ENCODE measurements around the gene BACE2.
A peak's percentile ranks its signal among the peaks of the same experiment; 100 is the strongest.
"Not testable (repeated sequence)": the region's sequence is repeated elsewhere in the genome, so short reads cannot be mapped to it uniquely, and the experiment has no call there.

BACE2 gene

DNA sequence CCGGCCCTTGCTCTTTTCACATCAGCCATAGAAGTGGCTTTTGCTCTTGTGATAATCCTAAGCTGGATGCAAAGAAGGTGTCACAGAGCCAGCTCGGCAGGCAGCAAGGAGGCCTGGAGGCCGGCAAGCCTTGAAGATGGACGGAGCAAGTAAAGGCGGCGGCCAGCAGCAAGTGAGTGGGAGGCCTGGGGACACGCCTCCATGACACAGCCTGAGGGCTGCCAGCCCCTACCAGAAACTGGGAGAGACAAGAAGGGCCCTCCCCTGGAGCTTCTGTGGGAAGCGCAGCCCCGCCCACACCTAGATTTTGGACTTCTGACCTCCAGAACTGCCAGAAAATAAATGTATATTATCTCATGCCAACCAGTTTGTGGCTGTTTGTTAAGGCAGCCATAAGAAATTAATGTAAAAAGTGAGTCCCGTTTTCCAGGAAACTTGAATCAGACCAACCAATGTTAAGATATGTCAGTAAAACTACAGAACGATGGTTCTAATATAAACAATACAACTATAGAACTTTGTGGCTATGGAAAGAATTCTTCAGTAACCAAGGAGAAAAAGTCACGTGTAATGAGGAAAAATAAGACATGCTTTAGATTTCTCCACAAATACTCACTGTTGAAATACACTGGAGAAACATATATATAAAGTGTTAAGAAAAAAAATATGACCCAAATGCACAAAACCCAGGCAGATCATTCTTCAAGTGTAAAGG lies 49.9 kb downstream of the BACE2 start:
- DNase-seq, result peak; percentile 67

DNA sequence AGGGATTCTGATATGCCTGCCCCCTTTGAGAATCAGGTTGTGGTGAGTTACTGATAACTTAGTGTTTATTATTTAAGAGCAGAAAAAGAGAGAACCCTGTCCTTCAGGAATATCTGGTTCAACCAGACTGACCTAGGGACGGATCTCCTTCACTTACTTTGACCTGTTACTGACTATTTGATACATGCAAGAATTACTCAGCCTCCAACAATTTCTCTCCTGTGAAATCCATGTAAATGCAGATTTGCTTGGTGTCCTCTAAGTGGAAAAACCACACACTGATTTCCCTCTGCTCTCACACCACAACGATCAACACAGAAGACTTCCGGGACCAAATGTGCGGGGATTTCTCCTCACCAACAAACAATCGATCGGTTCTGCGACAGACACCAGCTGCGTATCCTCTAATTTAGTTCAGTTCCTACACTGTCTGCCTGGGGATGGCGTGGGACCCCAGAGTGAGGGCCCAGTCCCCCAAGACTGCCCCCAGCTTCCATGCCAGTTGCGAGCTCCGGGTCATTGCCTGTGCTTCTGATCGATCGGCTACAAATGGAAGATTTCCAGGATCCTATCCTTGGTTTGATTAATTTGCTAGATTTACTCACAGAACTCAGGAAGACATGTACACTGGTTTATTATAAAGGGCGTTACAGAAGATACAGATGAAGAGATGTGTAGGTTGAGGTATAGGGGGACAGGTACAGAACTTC lies 51.7 kb downstream of the BACE2 start:
- DNase-seq, result no peak

DNA sequence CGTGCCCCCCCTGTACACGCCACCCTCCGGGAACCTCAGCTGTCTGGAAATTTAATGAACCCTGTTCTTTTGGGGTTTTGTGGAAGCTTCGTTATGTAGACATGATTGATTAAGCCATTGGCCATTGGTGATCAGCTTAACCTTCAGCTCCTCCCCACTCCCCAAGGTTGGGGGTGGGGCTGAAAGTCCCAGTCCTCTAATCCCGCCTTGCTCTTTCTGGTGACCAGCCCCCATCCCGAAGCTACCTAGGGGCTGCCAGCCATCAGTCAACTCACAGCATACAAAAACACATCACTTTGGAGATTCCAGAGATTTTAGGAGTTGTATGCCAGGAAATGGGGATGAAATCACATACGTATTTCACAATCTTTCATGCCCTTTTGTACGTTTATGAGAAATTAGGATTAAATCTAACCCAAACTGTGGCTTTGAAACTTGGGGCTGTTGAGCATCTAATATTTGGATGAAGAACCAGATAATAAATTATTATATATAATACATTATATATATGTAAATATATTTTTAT lies 52.3 kb downstream of the BACE2 start:
- peak; percentile 26 for DNase-seq

DNA sequence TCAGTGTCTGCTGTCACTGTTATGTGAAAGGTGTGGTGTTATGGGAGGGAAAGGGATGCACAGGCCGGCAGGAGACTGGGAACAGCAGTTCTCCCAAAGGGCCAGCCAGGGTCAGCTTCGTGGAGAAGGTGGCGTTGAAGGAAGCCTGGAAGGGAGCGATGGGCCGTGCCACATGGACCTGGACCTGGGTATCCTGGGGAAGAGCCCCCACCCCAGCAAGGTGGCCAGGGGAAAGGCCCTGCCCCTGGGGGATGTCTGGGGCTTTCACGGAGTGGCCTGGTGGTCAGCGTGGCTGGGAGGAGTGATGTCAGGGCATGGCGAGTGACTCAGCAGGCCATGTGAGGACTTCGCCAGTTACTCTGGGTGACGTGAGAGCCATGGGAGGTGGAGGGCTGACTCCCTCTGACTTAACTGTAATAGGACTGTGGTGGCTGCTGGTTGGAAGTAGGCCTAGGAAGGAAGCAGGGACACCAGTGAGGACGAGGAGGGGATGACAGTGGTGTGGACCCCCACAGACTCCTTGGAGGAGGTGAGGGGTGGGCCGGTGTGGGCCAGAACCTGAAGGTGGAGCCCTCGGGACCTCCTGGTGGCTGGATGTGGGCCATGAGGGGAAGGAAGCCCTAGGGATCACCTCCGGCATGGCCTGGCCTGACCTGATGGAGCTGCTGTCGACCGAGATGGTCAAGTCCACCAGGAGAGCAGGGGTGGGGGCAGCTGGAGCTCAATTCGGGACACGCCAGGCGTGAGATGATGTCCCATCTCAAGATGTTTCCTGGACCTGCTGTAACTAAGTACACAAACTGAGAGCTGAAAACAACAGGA lies 54.5 kb downstream of the BACE2 start:
- DNase-seq, result no peak

DNA sequence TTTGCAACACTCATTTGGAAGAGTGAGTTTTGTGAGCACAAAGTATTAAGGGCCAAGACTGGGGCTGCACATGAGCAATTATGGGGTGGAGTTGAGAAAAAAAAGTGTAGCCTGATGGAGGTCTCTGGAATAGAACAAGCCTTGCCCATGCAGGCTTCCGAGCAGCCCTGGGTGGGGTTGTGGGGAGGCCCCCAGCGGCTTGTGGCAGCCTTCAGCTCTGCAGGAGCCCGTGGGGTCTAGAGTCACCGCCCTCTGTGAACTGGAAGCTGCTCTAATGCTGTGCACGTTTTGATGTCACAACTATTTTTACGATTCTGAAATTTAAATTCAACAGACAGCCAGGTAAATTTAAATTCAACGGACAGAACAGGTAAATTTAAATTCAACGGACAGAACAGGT lies 58.9 kb downstream of the BACE2 start:
- DNase-seq, result no peak

DNA sequence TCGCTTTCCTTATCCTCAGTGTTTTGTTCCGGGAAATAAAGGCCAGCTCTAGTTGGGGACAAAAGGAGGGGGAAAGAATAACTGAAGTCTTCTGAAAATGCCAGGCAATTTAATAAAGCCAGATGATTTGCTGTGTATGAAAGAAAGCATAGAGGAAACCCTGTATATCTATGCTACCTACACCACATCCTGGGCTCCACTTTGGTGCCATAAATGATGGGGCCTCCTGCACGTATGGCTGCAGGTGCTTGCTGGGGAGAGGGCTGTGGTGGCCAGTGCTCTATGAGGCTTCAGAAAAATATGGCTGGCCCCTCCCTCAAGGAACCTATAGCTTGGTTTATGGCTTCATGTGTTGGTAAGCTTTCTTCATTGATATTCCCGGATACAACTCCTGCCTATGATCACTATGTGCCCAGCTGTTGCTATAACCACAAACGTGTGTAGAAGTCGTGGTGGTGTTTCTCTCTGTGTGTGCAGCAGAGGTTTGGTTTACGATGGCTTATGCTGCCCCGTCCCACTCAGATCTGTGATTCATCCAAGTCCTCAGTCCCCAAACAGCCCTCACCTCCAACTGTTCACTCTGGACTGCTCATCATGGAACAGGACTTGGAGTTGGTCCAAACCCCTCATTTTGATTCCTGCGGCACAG lies 59.5 kb downstream of the BACE2 start:
- no peak for DNase-seq

DNA sequence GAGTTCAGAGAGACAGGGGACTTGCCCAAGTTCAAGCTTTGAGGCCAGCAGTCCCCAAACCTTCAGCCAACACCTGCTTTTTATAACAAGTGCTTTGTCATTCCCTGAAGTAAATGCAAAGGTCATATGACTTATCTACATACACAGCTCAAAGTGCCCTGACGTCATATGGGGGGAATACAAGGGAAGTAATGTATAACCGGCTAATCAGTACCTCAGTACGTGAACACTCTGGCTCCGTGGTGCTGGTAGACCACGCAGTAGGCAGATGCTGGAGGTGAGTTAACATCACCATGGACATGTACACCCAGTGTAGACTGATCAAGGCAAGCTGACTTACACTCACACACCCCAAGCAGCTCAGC lies 60.0 kb downstream of the BACE2 start:
- DNase-seq, result no peak

DNA sequence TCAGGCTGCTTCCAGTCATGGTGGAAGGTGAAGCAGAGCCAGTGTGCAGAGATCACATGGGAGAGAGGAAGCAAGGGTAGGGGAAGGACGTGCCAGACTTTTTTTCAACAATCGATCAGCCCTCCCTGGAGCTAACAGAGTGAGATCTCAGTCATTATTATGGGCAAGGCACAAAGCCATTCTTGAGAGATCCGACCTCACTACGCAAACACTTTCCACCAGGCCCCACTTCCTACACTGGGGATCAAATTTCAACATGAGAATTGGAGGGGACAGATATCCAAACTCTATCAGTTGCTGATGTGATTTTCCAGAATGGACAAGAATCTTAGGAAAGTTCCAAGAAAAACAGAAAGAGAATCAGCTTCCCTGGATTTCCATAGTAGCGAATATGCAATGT lies 60.5 kb downstream of the BACE2 start:
- no peak for DNase-seq

DNA sequence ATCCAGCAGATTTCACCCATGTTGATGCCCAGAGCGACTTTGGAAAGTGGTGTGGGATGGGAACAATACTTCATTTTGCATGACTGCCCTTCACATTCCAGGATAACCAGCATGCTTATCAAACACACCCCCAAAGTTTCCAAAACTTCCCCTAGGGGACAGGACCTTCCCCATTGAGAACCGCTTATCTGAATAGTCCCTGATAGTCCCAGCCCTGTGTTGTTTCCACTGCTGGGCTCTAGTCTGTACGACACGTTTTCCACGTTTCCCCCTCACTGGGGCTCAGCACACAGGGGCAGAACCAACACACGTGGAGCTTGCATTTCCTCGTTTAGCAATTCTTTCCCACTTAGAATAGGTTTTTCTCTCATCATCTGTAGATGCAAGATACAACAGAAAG lies 61.0 kb downstream of the BACE2 start:
- DNase-seq, result no peak

DNA sequence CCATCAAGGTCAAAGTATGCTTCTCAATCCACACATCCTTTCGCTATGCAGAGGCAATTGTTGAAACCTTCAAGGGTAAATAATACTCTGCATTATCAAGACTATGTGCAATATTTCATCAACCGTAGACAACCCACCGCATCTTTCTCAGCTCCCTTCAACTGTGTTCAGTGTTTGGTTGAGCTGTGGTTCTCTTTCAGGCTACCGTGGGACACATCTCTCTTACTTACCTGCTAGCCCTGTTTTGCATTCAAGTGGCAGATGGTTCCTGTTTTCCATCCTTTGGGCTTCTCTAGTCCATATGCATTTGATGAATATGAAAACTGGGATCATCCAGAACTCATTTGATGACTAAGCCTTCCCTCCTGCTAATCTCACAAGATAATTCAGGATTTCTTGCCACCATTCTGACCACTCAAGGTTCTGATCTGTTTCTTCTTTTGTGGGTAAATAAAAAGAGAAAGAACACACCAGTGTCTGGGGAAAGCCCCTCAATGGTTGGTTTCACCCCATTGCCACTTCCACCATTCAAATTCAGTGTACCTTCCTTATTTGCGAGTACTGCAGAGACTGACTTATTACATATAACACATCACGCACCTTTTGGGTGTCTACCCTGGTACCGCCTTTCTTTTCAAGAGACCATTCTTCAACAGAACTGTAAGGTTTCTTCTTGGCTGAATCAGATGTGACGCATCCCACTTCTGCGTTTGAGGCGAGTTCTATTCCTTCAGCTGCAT lies 61.7 kb downstream of the BACE2 start:
- no peak for DNase-seq

DNA sequence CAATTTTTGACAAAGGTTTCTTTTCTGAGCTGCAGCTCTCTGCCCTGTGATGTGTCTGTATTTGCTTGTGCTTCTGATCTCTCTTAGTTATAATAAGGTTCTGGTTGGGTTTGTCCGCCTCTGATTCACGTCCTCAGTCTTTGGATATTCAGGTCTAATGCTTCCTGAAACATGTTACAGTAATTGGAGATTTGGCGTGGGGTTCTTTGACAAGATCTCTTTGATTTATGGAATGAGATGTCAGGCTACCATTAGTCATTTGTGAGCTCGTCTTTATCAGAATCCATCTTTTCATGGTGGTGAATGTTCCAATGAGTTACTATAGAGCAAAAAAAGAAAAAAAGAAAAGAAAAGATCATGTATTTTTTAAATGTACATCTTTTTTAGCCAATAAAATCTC lies 62.5 kb downstream of the BACE2 start:
- DNase-seq, result no peak

DNA sequence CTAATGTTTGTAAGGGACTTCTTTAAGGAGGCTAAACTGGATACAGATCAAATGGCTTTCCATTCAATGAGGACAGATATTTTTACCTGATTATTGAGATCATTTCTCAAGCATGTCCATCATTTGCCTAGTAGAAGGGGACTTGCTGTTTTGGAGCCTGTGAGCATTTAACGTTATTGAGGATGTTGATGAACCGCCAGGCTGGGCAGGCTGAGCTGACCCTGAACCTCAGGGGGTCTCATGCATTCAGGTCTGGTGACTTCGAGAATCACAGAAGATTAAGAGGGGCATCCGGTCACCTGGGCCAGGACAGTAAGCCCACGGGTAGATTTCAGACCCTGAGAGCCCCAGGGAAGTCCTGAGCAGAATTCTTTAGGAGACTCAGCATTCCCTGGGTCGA lies 63.1 kb downstream of the BACE2 start:
- DNase-seq, result no peak

DNA sequence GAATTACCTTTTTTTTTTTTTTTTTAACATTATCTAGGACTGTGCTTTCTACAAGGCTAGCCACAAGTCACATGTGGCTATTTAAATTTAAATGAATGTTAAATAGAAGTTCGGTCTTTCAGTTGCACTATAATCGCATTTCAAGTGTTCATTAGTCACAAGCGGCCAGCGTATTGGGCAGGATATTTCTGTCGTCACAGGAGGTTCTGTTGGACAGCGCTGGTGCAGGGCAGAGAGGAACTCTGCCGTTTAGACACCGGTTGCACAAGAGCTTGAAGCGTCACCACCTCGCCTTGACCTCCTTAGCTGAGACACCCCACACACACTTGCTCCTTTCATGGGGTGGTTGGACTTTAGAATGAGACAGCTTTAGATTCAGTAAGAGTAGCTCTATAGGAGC lies 64.1 kb downstream of the BACE2 start:
- no peak for DNase-seq

DNA sequence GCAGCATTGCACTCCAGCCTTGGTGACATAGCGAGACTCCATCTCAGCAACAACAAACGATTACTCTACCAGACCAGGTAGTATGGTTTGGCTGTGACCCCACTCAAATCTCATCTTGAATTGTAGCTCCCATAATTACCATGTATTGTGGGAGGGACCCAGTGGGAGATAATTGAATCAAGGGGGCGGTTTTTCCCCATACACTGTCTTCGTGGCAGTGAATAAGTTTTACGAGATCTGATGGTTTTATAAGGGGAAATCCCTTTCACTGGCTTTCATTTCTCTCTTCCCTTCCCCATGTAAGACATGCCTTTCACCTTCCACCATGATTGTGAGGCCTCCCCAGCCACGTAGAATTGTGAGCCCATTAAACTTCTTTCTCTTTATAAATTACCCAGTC lies 66.0 kb downstream of the BACE2 start:
- DNase-seq, result no peak

DNA sequence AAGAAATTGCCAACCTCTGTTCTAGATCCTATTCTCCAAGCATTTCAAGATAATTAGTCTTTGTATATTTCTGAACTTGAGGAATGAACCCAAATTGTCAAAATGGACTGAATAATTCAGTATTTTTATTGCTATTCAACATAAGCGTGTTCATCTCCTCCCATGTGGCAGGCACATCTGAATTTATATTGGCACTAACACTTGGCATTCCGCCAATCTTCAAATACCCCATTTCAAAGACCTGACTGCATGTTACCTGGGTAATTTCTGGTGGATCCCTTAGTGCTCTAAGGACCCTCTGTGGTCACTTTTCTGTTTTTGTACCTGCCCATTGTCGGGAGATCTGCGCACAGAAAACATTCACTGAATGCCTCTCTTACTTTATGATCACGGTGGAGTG lies 66.6 kb downstream of the BACE2 start:
- DNase-seq, result no peak

DNA sequence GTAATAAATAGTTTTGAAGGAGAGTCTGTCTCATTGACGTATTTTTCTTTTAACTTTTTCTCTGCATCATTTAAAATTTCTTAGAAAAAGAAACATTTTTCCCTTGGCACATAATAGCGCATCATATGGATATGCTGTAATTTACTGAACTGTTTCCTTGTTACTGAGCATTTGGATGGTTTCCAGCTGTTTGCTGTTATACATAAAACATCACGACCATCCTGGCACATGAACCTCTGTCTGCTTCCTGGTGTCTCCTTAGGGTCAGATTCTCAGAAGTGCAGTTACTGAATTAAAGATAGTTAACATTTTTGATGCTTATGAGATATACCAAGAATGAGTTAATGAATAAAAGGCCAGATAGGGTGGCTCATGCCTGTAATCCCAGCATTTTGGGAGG lies 67.2 kb downstream of the BACE2 start:
- DNase-seq, result no peak

DNA sequence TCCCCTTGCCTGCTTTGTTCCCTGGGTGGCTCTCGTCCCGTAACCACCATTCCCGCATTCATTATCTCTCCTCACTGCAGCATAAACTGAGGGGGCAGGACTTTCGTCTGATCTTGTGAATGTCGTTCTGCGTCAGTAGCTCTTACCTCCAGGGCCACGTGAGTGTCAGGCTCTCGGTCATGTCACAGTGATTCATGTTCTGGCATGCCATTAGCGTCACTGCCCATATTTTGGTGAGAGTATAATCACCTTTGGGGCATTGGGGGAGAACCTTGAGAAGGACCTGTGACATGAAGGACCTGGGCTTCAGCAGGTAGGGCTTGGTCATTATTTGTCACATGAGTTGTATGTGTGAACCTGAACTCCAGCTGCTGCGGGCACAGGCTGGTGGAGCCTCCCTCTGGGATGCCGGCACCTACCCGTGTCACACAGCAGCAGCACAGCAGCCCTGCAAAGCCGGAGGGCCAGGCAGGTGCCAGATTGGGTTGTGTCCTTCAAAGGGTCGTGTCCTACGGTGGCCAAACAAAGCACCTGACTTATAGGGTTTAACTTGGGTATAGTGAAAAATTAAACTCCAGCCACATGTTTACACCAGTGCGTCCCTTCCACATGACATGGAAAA lies 68.5 kb downstream of the BACE2 start:
- DNase-seq, result no peak

DNA sequence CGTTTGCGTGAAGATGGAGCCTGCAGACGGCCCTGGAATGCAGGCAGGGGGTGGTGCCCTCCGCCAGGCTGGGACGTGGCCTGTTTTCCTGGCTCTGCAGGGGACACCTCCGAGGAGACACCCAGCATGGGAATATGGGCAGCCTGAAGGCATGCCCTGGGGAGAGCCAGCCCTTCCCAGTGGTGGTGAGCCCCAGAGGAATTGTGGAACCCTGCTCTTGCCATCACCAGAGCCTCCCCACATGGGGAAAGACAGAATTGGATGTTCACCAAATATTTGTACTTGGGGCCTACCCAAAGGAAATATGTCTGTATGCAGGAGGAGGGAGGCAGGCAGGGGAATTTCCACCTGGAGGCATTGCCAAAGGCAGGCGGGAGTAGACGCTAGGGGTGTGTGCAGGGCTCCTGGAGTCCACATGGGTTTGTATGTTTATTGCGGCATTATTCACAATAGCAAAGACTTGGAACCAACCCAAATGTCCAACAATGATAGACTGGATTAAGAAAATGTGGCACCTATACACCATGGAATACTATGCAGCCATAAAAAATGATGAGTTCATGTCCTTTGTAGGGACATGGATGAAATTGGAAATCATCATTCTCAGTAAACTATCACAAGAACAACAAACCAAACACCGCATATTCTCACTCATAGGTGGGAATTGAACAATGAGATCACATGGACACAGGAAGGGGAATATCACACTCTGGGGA lies 70.3 kb downstream of the BACE2 start:
- not testable (repeated sequence) for DNase-seq

DNA sequence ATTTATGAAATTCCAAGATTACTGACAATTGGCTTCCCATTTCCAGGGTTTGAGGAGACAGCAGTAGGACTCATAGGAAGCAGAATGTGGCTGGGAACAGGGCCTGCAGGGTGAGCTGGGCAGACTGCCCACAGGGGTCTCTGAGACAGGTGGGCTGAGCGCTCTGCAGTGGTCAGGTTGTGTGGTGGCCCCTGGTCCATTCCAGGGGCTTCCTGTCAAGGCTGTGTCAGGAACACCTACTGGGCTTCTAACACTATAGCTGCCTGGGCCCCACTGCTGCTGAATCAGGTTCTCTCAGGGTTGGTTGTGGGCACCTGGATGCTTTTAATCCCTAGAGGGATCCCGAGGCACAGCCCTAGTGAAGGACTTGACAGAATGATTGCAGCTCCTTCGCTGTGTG lies 72.1 kb downstream of the BACE2 start:
- DNase-seq, result no peak

DNA sequence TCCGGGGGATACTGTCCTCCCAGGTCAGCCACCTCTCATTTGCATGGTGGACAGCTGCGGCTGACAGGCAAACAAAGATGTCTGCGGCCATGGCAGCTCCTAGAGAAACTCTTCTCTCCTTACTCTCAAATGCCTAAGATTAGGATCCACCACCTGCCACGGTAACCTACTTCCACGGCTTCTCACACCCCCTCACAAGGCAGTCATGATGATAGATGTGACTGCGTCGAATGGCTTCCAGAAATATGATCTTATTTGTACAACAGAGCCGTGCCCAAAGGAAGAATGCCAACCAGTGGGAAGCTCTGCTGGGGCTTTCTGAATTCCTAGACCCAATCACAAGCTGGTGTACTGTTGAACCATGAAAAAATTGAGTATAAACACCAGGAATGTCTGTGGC lies 73.4 kb downstream of the BACE2 start:
- no peak for DNase-seq

DNA sequence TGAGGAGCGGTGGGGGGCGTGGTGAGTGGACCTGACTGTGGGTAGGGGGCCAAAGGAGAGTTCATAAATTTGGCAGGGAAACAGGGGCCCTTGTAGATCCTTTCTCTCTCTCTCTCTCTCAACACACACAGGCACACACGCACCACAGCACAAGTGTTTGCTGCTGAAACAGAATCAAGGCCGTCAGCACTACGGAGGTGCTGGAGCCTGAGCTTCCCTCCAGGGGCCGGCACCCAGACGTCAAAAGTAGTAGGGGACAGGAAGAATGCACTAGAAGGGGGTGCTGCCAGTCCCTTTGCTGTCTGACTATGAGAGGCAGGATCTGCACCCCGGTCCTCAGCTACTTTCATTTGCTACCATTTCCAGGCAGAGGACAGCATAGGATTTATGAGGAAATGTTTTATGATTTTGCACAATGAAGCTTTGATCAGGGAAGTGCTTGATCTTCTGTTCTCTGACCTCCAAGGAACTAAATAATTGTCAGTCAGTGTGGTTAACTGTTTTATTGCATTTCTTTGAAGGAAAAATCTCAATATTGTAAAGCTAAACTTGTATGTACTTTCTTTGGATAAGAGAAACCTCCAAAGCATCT lies 74.4 kb downstream of the BACE2 start:
- no peak for DNase-seq

Data from fibroblast of skin of right biceps (primary cell).